Stomach (tissue), 9 donors: ENCODE data around the gene LMTK2. TPM values are rescaled to one million over a fixed set of nuclear protein-coding genes. Genes with fewer than 3 reads are reported as not detected.
A peak's percentile ranks its signal among the peaks of the same experiment; 100 is the strongest.
"Not testable (repeated sequence)": the region's sequence is repeated elsewhere in the genome, so short reads cannot be mapped to it uniquely, and the experiment has no call there.

Experiments
- DNase-seq, 2 donors: peaks; one replicate each; pipeline versions ENCODE4 v3.0.0 to v3.0.0-alpha.2; 2013 to 2019
- H3K27ac ChIP-seq, 5 donors: fragments of 200-600 bp in 4 of 5; sonication (generic) in 4 of 5; one replicate each; pipeline ENCODE4 v1.5.1; 2013 to 2019; ENCODE audit warnings: mild to moderate bottlenecking in 1 of 5, moderate library complexity in 1 of 5
- H3K27me3 ChIP-seq, 3 donors: fragments of 200-600 bp; sonication (generic); one replicate each; pipeline ENCODE4 v1.5.1; 2017 to 2019; ENCODE audit warnings: mixed run types in 1 of 3
- H3K36me3 ChIP-seq, 4 donors: fragments of 200-600 bp; sonication (generic); 1 replicate in 3 of 4; 2 replicates in 1 of 4; pipeline ENCODE4 v1.5.1; 2016 to 2019
- H3K4me1 ChIP-seq, 4 donors: fragments of 200-600 bp; sonication (generic); one replicate each; pipeline ENCODE4 v1.5.1; 2016 to 2019
- H3K4me3 ChIP-seq, 4 donors: fragments of 200-600 bp; sonication (generic) in 3 of 4; one replicate each; pipeline ENCODE4 v1.5.1; 2016 to 2019; ENCODE audit warnings: mild to moderate bottlenecking in 1 of 4
- H3K9me3 ChIP-seq, 4 donors: fragments of 200-600 bp; sonication (generic); one replicate each; pipeline ENCODE4 v1.5.1; 2016 to 2019
- EP300 ChIP-seq: sonication (generic); formaldehyde crosslinking; IDR thresholded peaks from one replicate; pipeline ENCODE4 v1.6.1; 2017; ENCODE audit warnings: antibody characterized with exemption
- POLR2A ChIP-seq, 4 donors: fragments of 450-650 bp; IDR thresholded peaks; one replicate each; pipeline ENCODE4 v1.6.1; 2016; ENCODE audit warnings: antibody characterized with exemption in 4 of 4, control low read depth in 2 of 4, mild to moderate bottlenecking in 1 of 4, moderate library complexity in 1 of 4
- POLR2AphosphoS5 ChIP-seq, 3 donors: sonication (generic); formaldehyde crosslinking; IDR thresholded peaks; one replicate each; pipeline ENCODE4 v1.6.1; 2016; ENCODE audit warnings: antibody characterized with exemption in 3 of 3
- WGBS, 5 donors: extraction: QIAGEN DNeasy Blood & Tissue Kit in 3 of 5; methylation state at CpG; one replicate each; pipeline versions ENCODE4 v1.1.5 to v1.1.7; 2013 to 2018; 5-methylcytosine and 5-hydroxymethylcytosine counted together
- intact Hi-C: fragments of 100-400 bp; cut with DNase I; formaldehyde crosslinking; loops from one replicate; pipeline ENCODE4 v1.15.1; 2023; ENCODE audit warnings: low total_unique reads
- polyA plus RNA-seq, 3 donors: library from polyadenylated mRNA; stranded (reverse); fragments of 200-250 nt; gene quantifications; one replicate each; pipeline ENCODE4 v1.2.3, GENCODE V29; 2013
- total RNA-seq, 5 donors: library from RNA; depleted of rRNA; stranded (reverse); fragments of >200 nt; gene quantifications; one replicate each; pipeline versions ENCODE4 v1.1.0 to v1.2.3, GENCODE V29; 2014 to 2016
- TF ChIP-seq, protein P1 (sequence below), 7 experiments: fragments of 450-650 bp in 4 of 7; fragments of 200-600 bp in 3 of 7; sonication (generic) in 3 of 7; IDR thresholded peaks; one replicate each; pipeline ENCODE4 v1.5.1; 2016 to 2019; ENCODE audit warnings: antibody characterized with exemption in 7 of 7, control low read depth in 2 of 7, mild to moderate bottlenecking in 1 of 7
- donor health status: healthy with polysubstance abuse.
- donor health status: Bipolar disorder and iron deficiency.
- donor health status: healthy.

The LMTK2 gene
- total and polyA plus RNA-seq, 8 donors: 1.4 to 42.6 (median 19.3) TPM

DNA sequence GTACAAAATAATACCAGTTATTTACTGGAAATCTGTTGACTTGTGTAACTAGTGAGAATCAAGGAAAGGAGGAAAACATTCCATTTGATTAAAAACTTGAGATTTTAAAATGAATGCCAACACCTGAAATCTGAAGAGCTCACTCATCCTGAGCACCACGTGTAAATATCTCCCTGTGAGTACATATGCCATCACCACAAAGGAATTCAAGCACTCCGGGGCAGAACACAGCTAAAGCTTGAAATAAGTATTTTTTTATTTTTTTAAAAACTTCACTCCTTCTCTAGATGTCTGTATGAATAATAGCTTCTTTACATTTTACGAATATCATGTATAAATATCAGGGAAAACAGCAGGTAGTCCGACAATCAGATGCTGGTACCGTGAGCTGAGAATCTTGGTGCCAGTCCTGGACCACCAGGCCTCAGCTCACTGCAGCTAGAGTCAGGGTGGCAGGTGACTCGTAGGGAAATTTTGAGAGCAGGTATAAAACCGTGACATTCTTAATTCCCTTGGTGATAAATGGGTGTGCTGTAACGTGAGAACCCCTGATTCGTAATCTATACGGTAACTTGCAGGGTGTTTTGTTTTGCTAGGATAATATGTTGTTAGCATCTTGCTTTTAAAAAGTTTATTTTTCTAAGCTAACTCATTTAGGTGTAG is 12.7 kb downstream of the LMTK2 start:
- 60 to 73% (median 69%) methylated on average over 10 of the region's 10 CpGs for WGBS, 5 donors
- Histone ChIP-seq H3K4me1 (peaks cover 0 to 51% (median 25%) of the 10 kb centered on the region in 4 donors), H3K36me3 (no peaks in the 10 kb centered on the region), H3K27me3 (no peaks in the 10 kb centered on the region), H3K4me3 (no peak overlapping the region), H3K9me3 (no peaks in the 10 kb centered on the region), H3K27ac (no peak overlapping the region)
- TF ChIP-seq EP300 (no peak), POLR2A (IDR thresholded peaks at IDR 0.05) (no peak), POLR2AphosphoS5 (IDR thresholded peaks at IDR 0.05) (no peak)
- TF ChIP-seq, protein P1, sequence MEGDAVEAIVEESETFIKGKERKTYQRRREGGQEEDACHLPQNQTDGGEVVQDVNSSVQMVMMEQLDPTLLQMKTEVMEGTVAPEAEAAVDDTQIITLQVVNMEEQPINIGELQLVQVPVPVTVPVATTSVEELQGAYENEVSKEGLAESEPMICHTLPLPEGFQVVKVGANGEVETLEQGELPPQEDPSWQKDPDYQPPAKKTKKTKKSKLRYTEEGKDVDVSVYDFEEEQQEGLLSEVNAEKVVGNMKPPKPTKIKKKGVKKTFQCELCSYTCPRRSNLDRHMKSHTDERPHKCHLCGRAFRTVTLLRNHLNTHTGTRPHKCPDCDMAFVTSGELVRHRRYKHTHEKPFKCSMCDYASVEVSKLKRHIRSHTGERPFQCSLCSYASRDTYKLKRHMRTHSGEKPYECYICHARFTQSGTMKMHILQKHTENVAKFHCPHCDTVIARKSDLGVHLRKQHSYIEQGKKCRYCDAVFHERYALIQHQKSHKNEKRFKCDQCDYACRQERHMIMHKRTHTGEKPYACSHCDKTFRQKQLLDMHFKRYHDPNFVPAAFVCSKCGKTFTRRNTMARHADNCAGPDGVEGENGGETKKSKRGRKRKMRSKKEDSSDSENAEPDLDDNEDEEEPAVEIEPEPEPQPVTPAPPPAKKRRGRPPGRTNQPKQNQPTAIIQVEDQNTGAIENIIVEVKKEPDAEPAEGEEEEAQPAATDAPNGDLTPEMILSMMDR (IDR thresholded peaks at IDR 0.05): no peak
- intact Hi-C loops: no loop called here
- peak in 1 of 2 donors; percentile 24 for DNase-seq

DNA sequence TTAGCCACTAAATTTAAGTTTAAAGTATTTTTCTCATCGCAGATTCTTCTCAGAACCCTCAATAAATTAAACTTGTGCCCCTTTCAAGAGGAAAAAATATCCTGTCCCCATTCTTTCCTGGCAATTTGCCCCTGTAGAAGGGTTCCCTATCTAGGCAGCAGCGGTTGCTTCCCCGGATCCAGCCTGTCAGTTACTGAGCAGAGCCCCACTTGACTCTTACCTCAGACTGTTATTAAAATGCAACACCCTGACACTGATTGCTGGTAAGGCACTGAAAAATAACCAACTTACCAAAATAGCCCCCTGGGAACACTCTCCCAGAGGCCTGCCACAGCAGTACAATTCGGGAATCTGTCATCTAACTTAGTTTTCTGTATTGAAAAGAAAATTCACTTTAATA is 13.9 kb downstream of the LMTK2 start:
- no peak for TF ChIP-seq POLR2AphosphoS5 (IDR thresholded peaks at IDR 0.05)
- TF ChIP-seq, protein P1 (IDR thresholded peaks at IDR 0.05): no peak
- no peak for TF ChIP-seq POLR2A (IDR thresholded peaks at IDR 0.05)
- no peak for TF ChIP-seq EP300
- Histone ChIP-seq H3K4me3 (no peak overlapping the region), H3K27me3 (no peaks in the 10 kb centered on the region), H3K9me3 (no peaks in the 10 kb centered on the region), H3K27ac (no peak overlapping the region), H3K36me3 (no peaks in the 10 kb centered on the region), H3K4me1 (peaks cover 0 to 51% (median 25%) of the 10 kb centered on the region in 4 donors)
- intact Hi-C loops: no loop called here
- no peak for DNase-seq
- 66 to 80% (median 78%) methylated on average over 4 of the region's 4 CpGs for WGBS, 5 donors

DNA sequence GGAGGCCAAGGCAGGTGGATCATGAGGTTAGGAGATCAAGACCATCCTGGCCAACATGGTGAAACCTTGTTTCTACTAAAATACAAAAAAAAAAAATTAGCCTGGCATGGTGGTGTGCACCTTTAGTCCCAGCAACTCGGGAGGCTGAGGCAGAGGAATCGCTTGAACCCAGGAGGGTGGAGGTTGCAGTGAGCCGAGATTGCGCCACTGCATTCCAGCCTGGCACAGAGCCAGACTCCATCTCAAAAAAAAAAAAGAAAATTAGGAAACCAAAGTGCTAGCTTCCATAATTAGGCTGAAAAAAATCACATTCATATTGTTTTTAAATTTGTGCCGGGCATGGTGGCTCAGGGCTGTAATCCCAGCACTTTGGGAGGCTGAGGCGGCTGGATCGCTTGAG is 14.7 kb downstream of the LMTK2 start:
- H3K4me3 ChIP-seq, intact Hi-C loops, H3K27ac ChIP-seq, H3K36me3 ChIP-seq, DNase-seq, H3K9me3 ChIP-seq, H3K27me3 ChIP-seq: not testable (repeated sequence)
- 90 to 98% (median 93%) methylated on average over 7 of the region's 7 CpGs for WGBS, 5 donors
- peaks cover 0 to 47% (median 24%) of the 10 kb centered on the region in 4 donors for H3K4me1 ChIP-seq

DNA sequence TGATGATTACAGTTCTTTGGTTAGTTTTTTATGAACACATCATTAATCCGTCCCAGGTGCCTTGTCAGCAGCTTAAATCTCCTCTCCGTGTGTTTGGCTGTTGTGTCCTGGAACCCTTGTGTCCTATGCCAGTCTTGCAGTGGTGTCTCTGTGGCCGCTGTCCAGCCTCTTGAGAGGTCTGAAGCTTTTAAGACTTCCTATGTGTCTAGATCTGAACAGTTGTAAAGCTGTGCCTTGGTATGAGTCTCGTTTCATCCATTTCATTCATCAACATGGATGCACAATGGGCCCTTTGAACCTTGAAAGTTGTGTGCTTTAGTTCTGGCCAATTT is 16.7 kb downstream of the LMTK2 start:
- no peak for DNase-seq
- no peak overlapping the region for H3K4me3 ChIP-seq
- no peaks in the 10 kb centered on the region for H3K9me3 ChIP-seq
- TF ChIP-seq EP300: no peak
- no peak for TF ChIP-seq POLR2AphosphoS5 (IDR thresholded peaks at IDR 0.05)
- TF ChIP-seq POLR2A (IDR thresholded peaks at IDR 0.05): no peak
- TF ChIP-seq, protein P1 (IDR thresholded peaks at IDR 0.05): no peak
- H3K36me3 ChIP-seq: no peaks in the 10 kb centered on the region
- WGBS, 5 donors: 64 to 74% (median 68%) methylated on average over 4 of the region's 4 CpGs
- no peaks in the 10 kb centered on the region for H3K27me3 ChIP-seq
- no peak overlapping the region for H3K27ac ChIP-seq
- intact Hi-C loops: no loop called here
- peaks cover 0 to 36% (median 15%) of the 10 kb centered on the region in 4 donors for H3K4me1 ChIP-seq

DNA sequence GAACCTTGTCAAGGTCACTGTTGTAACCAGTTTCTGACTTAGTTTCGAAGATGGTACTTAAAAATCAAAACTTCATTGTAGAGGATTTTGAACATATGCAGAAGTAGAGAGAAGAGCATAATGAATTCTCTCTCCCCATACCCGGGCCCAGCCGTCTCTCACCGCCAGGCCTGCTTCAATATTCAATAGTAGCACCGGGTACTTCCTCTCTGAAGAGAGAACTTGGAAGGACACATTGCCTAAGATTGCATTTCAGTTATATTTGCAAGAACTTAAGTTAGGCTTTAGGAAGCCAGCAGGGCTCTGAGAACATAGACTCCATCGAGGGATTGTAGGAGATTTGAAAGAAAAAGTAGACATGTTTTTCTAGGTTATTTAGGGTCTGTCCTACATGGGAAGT is 19.1 kb downstream of the LMTK2 start:
- no peak for TF ChIP-seq EP300
- TF ChIP-seq, protein P1 (IDR thresholded peaks at IDR 0.05): no peak
- no peak for TF ChIP-seq POLR2A (IDR thresholded peaks at IDR 0.05)
- no peak for TF ChIP-seq POLR2AphosphoS5 (IDR thresholded peaks at IDR 0.05)
- no peak for DNase-seq
- intact Hi-C loops: no loop called here
- Histone ChIP-seq H3K27ac (peak overlapping the region in 1 of 5 donors; percentile 50), H3K4me3 (no peak overlapping the region), H3K27me3 (no peaks in the 10 kb centered on the region), H3K9me3 (no peaks in the 10 kb centered on the region), H3K4me1 (peaks cover 2 to 27% (median 7%) of the 10 kb centered on the region in 4 donors), H3K36me3 (no peaks in the 10 kb centered on the region)
- 82 to 94% (median 88%) methylated on average over 6 of the region's 6 CpGs for WGBS, 5 donors
